HEK293 (cell line): Measurements from ENCODE around the gene STMN1.
A peak's percentile ranks its signal among the peaks of the same experiment; 100 is the strongest.

Experiments
- BCL11B ChIP-seq: fragments of 450-650 bp; formaldehyde crosslinking; IDR thresholded peaks from 2 replicates; pipeline ENCODE4 v1.5.1; 2016; ENCODE audit warnings: low read depth, missing biosample characterization, missing genetic modification characterization
- GLI4 ChIP-seq: fragments of 450-650 bp; formaldehyde crosslinking; IDR thresholded peaks from 2 replicates; pipeline ENCODE4 v1.5.1; 2016; ENCODE audit warnings: missing biosample characterization, missing genetic modification characterization
- KLF7 ChIP-seq: fragments of 450-650 bp; formaldehyde crosslinking; IDR thresholded peaks from 2 replicates; pipeline ENCODE4 v1.5.1; 2016; ENCODE audit warnings: missing biosample characterization, missing genetic modification characterization, borderline replicate concordance
- REPIN1 ChIP-seq: fragments of 450-650 bp; formaldehyde crosslinking; IDR thresholded peaks from 2 replicates; pipeline ENCODE4 v1.5.1; 2017; ENCODE audit warnings: missing biosample characterization, missing genetic modification characterization, low read depth
- SETDB1 ChIP-seq: IDR thresholded peaks from one replicate; pipeline ENCODE4 v1.6.1; 2017; ENCODE audit warnings: mild to moderate bottlenecking, low read length, moderate library complexity, mixed read lengths; ENCODE audit not compliant: insufficient read length
- SP2 ChIP-seq: fragments of 450-650 bp; formaldehyde crosslinking; IDR thresholded peaks from 2 replicates; pipeline ENCODE4 v1.5.1; 2016; ENCODE audit warnings: missing biosample characterization, missing genetic modification characterization
- TRIM28 ChIP-seq: IDR thresholded peaks from 2 replicates; pipeline ENCODE4 v1.6.1; 2011; ENCODE audit warnings: low read length, control low read depth, borderline replicate concordance
- YY1 ChIP-seq: fragments of 450-650 bp; formaldehyde crosslinking; IDR thresholded peaks from 2 replicates; pipeline ENCODE4 v1.5.1; 2018; ENCODE audit warnings: missing biosample characterization, missing genetic modification characterization
- ZBTB20 ChIP-seq: fragments of 450-650 bp; formaldehyde crosslinking; IDR thresholded peaks from 2 replicates; pipeline ENCODE4 v1.5.1; 2016; ENCODE audit warnings: missing biosample characterization, missing genetic modification characterization
- ZNF223 ChIP-seq: fragments of 450-650 bp; formaldehyde crosslinking; IDR thresholded peaks from 2 replicates; pipeline ENCODE4 v1.5.1; 2016; ENCODE audit warnings: missing biosample characterization, missing genetic modification characterization
- ZNF266 ChIP-seq: fragments of 450-650 bp; formaldehyde crosslinking; IDR thresholded peaks from 2 replicates; pipeline ENCODE4 v1.5.1; 2016; ENCODE audit warnings: missing biosample characterization, missing genetic modification characterization, low read depth
- ZNF366 ChIP-seq: fragments of 450-650 bp; formaldehyde crosslinking; conservative IDR thresholded peaks from 2 replicates; pipeline ENCODE4 v1.5.1; 2016; ENCODE audit warnings: missing biosample characterization, missing genetic modification characterization
- ZNF473 ChIP-seq: fragments of 450-650 bp; formaldehyde crosslinking; IDR thresholded peaks from 2 replicates; pipeline ENCODE4 v1.5.1; 2017; ENCODE audit warnings: missing biosample characterization, missing genetic modification characterization
- ZNF48 ChIP-seq: fragments of 450-650 bp; formaldehyde crosslinking; IDR thresholded peaks from 2 replicates; pipeline ENCODE4 v1.5.1; 2016; ENCODE audit warnings: missing biosample characterization, missing genetic modification characterization
- ZNF501 ChIP-seq: fragments of 450-650 bp; formaldehyde crosslinking; IDR thresholded peaks from 2 replicates; pipeline ENCODE4 v1.5.1; 2016; ENCODE audit warnings: missing biosample characterization, missing genetic modification characterization
- ZNF521 ChIP-seq: fragments of 450-650 bp; formaldehyde crosslinking; IDR thresholded peaks from 2 replicates; pipeline ENCODE4 v1.5.1; 2017; ENCODE audit warnings: missing biosample characterization, mild to moderate bottlenecking, missing genetic modification characterization
- ZNF558 ChIP-seq: fragments of 450-650 bp; formaldehyde crosslinking; IDR thresholded peaks from 2 replicates; pipeline ENCODE4 v1.5.1; 2016; ENCODE audit warnings: missing biosample characterization, missing genetic modification characterization
- ZNF747 ChIP-seq: fragments of 450-650 bp; formaldehyde crosslinking; IDR thresholded peaks from 2 replicates; pipeline ENCODE4 v1.5.1; 2016; ENCODE audit warnings: missing biosample characterization, missing genetic modification characterization
- ZNF785 ChIP-seq: fragments of 450-650 bp; formaldehyde crosslinking; IDR thresholded peaks from 2 replicates; pipeline ENCODE4 v1.5.1; 2016; ENCODE audit warnings: missing biosample characterization, missing genetic modification characterization
- TF ChIP-seq, protein P1 (sequence below): IDR thresholded peaks from 2 replicates; pipeline ENCODE4 v1.6.1; 2011; ENCODE audit warnings: mild to moderate bottlenecking, low read depth, low read length, borderline replicate concordance
- TF ChIP-seq, protein P2 (sequence below): fragments of 450-650 bp; formaldehyde crosslinking; IDR thresholded peaks from 2 replicates; pipeline ENCODE4 v1.5.1; 2017; ENCODE audit warnings: missing biosample characterization, missing genetic modification characterization
- TF ChIP-seq, protein P3 (sequence below): fragments of 450-650 bp; formaldehyde crosslinking; IDR thresholded peaks from 2 replicates; pipeline ENCODE4 v1.5.1; 2016; ENCODE audit warnings: missing biosample characterization, missing genetic modification characterization
- TF ChIP-seq, protein P4 (sequence below): fragments of 450-650 bp; formaldehyde crosslinking; IDR thresholded peaks from 2 replicates; pipeline ENCODE4 v1.5.1; 2016; ENCODE audit warnings: missing biosample characterization, missing genetic modification characterization
- TF ChIP-seq, protein P5 (sequence below): fragments of 450-650 bp; formaldehyde crosslinking; IDR thresholded peaks from 2 replicates; pipeline ENCODE4 v1.5.1; 2017; ENCODE audit warnings: missing biosample characterization, missing genetic modification characterization
- TF ChIP-seq, protein P6 (sequence below): fragments of 450-650 bp; IDR thresholded peaks from 2 replicates; pipeline ENCODE4 v1.5.1; 2018; ENCODE audit warnings: missing biosample characterization, mild to moderate bottlenecking, missing genetic modification characterization

STMN1 gene

DNA sequence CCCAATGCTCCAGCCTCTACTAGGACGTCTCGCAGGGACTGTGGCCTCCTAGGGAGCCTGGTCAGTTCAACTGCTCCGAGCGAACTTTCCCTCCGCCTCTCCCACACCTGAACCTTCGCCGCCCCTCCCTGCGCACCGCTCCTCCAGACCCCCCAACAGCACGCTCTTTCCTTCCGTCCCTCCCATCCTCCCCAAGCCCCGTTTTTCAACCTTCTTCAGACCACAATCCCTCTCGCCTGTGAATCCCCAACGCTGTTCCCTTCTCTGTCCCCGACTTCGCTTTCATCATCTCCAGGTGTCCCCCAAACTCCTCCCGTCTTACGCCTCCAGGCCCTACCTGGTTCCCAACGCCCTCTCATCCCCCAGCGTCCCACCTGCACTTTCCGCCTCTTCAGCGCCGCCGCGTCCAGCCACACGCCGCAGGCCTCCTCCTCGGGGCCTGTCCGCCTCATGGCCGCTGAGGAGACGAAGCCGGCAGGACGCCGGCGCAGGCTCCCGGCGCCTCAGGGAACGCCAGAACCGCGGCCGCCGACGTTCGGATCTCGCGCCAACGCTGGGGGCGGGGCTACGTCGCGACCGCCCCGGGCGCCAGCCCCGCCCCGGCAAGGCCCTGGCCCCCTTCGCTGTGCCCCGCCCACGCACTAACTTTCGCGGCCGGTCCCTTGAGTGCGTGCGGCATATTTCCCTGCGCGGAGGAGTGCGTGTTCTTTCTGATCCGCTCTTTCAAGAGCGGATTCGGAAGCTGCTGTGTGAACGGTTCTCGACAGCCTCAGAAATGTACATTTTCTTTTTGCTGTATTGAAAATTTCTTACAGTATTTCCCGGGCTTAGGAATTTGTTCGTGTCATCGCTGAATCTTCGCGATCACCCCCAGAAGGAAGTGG, 47.1 kb downstream of the STMN1 start, which contains the start of gene AUNIP (continued):
- TF ChIP-seq, protein P1, sequence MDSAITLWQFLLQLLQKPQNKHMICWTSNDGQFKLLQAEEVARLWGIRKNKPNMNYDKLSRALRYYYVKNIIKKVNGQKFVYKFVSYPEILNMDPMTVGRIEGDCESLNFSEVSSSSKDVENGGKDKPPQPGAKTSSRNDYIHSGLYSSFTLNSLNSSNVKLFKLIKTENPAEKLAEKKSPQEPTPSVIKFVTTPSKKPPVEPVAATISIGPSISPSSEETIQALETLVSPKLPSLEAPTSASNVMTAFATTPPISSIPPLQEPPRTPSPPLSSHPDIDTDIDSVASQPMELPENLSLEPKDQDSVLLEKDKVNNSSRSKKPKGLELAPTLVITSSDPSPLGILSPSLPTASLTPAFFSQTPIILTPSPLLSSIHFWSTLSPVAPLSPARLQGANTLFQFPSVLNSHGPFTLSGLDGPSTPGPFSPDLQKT: no peak
- TF ChIP-seq ZNF266 (tag by site-specific recombination): no peak
- 0 out of 2 replicates have a peak, but pooled peaks have one; percentile 73 for TF ChIP-seq BCL11B (tag by site-specific recombination)
- peak; percentile 50 for TF ChIP-seq ZNF366 (tag by site-specific recombination)
- TF ChIP-seq, protein P2, sequence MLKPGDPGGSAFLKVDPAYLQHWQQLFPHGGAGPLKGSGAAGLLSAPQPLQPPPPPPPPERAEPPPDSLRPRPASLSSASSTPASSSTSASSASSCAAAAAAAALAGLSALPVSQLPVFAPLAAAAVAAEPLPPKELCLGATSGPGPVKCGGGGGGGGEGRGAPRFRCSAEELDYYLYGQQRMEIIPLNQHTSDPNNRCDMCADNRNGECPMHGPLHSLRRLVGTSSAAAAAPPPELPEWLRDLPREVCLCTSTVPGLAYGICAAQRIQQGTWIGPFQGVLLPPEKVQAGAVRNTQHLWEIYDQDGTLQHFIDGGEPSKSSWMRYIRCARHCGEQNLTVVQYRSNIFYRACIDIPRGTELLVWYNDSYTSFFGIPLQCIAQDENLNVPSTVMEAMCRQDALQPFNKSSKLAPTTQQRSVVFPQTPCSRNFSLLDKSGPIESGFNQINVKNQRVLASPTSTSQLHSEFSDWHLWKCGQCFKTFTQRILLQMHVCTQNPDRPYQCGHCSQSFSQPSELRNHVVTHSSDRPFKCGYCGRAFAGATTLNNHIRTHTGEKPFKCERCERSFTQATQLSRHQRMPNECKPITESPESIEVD (tag by site-specific recombination): no peak
- no peak for TF ChIP-seq ZNF747 (tag by site-specific recombination)
- TF ChIP-seq TRIM28: peak; percentile 34; the same call in 1 of the 2 replicates
- TF ChIP-seq, protein P3, sequence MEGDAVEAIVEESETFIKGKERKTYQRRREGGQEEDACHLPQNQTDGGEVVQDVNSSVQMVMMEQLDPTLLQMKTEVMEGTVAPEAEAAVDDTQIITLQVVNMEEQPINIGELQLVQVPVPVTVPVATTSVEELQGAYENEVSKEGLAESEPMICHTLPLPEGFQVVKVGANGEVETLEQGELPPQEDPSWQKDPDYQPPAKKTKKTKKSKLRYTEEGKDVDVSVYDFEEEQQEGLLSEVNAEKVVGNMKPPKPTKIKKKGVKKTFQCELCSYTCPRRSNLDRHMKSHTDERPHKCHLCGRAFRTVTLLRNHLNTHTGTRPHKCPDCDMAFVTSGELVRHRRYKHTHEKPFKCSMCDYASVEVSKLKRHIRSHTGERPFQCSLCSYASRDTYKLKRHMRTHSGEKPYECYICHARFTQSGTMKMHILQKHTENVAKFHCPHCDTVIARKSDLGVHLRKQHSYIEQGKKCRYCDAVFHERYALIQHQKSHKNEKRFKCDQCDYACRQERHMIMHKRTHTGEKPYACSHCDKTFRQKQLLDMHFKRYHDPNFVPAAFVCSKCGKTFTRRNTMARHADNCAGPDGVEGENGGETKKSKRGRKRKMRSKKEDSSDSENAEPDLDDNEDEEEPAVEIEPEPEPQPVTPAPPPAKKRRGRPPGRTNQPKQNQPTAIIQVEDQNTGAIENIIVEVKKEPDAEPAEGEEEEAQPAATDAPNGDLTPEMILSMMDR (tag by site-specific recombination): peak; percentile 92
- TF ChIP-seq, protein P4, sequence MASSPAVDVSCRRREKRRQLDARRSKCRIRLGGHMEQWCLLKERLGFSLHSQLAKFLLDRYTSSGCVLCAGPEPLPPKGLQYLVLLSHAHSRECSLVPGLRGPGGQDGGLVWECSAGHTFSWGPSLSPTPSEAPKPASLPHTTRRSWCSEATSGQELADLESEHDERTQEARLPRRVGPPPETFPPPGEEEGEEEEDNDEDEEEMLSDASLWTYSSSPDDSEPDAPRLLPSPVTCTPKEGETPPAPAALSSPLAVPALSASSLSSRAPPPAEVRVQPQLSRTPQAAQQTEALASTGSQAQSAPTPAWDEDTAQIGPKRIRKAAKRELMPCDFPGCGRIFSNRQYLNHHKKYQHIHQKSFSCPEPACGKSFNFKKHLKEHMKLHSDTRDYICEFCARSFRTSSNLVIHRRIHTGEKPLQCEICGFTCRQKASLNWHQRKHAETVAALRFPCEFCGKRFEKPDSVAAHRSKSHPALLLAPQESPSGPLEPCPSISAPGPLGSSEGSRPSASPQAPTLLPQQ (tag by site-specific recombination): peak; percentile 90
- TF ChIP-seq, protein P5, sequence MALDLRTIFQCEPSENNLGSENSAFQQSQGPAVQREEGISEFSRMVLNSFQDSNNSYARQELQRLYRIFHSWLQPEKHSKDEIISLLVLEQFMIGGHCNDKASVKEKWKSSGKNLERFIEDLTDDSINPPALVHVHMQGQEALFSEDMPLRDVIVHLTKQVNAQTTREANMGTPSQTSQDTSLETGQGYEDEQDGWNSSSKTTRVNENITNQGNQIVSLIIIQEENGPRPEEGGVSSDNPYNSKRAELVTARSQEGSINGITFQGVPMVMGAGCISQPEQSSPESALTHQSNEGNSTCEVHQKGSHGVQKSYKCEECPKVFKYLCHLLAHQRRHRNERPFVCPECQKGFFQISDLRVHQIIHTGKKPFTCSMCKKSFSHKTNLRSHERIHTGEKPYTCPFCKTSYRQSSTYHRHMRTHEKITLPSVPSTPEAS (tag by site-specific recombination): peak; percentile 62
- TF ChIP-seq ZNF223 (tag by site-specific recombination): peak; percentile 32; the same call in 1 of the 2 replicates
- TF ChIP-seq ZBTB20 (tag by site-specific recombination): peak; percentile 72; the same call in 1 of the 2 replicates
- no peak; the same call in 1 of the 2 replicates for TF ChIP-seq ZNF558 (tag by site-specific recombination)
- peak; percentile 80; the same call in 1 of the 2 replicates for TF ChIP-seq KLF7 (tag by site-specific recombination)
- TF ChIP-seq ZNF785 (tag by site-specific recombination): no peak
- no peak for TF ChIP-seq ZNF48 (tag by site-specific recombination)
- peak; percentile 83; the same call in 1 of the 2 replicates for TF ChIP-seq YY1
- no peak for TF ChIP-seq ZNF521
- no peak for TF ChIP-seq SETDB1
- peak; percentile 96 for TF ChIP-seq GLI4 (tag by site-specific recombination)
- TF ChIP-seq ZNF473 (tag by site-specific recombination): no peak
- peak; percentile 97 for TF ChIP-seq ZNF501 (tag by site-specific recombination)
- TF ChIP-seq SP2 (tag by site-specific recombination): peak; percentile 57
- TF ChIP-seq, protein P6, sequence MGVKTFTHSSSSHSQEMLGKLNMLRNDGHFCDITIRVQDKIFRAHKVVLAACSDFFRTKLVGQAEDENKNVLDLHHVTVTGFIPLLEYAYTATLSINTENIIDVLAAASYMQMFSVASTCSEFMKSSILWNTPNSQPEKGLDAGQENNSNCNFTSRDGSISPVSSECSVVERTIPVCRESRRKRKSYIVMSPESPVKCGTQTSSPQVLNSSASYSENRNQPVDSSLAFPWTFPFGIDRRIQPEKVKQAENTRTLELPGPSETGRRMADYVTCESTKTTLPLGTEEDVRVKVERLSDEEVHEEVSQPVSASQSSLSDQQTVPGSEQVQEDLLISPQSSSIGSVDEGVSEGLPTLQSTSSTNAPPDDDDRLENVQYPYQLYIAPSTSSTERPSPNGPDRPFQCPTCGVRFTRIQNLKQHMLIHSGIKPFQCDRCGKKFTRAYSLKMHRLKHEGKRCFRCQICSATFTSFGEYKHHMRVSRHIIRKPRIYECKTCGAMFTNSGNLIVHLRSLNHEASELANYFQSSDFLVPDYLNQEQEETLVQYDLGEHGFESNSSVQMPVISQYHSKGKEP: peak; percentile 40; the same call in 1 of the 2 replicates
- 0 out of 2 replicates have a peak, but pooled peaks have one; percentile 55 for TF ChIP-seq REPIN1 (tag by site-specific recombination)
